ENCODE results near the gene SART1.
"Not testable (repeated sequence)": the region's sequence is repeated elsewhere in the genome, so short reads cannot be mapped to it uniquely, and the experiment has no call there.

Gene SART1

DNA sequence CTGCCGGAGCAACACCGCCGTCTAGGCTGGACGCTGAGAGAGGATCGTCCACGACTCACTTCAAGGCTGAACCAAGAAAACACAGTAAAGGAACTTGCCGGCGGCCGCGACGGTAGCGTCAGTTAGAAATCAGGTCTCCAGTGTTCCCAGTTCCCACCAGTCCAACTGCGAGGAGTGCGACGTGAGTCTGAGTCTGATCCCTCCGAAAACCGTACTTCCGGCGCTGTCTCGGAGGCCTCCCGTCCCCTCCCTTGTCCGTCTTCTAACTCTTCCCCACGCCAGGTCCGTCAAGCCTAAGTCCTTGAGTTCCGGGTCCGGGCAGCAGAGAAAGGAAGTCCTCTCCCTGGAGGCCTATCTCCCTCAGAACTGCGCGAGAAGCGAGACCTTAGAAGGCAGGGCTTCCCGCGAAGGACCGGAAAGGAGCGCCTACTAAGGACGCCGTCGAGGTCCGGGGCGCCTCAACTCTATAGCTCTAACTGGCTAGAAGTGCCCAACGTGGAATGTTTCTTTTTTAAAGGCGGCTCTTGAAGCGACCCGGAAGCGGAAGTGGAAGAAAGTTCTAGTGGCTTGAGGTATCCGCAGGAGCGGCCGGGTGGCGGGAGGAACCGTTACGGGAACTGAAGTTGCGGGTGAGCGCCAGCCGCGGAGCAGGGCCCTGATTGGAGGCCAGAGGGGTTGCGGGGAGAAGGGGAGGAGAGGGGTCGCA, 40.6 kb downstream of the SART1 start, which contains the start of the genes BANF1 and EIF1AD:
BANF1 (plus strand) TSS at position 562 of the 706 bp plus-strand sequence. CDS start 748 bp downstream, outside the sequence.
EIF1AD (minus strand) TSS at position 216 of the 706 bp plus-strand sequence. CDS start 1,768 bp downstream, outside the sequence.
- DNase-seq, result peak; percentile 97

DNA sequence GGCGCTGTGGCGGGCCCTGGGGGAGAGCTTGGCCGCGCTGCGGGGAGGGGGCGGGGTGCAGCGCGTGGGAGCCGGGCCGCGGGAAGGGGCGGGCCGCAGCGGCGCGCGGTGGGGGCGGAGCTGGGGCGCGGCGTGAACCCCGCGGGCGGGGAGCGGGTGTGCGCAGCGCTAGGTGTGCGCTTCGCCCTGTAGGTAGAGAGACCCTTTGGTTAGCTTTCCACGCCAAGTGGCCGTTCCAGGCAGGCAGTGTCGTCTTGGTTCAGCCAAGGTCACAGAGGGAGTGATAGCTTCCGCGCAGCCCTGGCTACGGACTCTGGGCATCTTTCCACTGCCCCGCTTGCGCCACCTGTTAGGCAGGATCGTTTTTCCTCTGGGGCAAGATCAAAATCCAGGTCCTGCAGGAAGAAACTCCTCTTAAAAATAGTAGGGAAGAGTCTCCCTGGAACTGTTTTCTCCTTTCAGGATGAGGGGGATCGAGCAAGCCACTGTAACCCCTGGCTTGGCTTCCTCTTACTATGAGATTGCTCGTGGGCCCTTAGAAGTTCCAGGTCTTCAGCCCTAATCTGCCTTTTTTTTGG, 41.2 kb downstream of the SART1 start:
- no peak for DNase-seq

DNA sequence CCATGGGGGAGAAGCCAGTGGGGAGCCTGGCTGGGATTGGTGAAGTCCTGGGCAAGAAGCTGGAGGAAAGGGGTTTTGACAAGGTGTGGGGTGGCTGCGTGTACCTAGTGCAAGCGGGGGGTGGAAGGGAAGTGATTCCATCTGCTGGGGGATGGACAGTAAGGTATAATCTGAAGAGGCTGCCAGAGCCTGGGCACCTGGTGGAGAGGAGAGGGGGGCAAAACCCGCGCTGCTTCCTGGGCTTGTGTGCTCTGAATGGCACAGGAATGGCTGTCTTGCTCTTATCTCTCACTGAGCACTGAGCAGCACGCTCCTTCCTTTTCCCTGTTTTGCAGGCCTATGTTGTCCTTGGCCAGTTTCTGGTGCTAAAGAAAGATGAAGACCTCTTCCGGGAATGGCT, 41.8 kb downstream of the SART1 start:
- no peak for DNase-seq

DNA sequence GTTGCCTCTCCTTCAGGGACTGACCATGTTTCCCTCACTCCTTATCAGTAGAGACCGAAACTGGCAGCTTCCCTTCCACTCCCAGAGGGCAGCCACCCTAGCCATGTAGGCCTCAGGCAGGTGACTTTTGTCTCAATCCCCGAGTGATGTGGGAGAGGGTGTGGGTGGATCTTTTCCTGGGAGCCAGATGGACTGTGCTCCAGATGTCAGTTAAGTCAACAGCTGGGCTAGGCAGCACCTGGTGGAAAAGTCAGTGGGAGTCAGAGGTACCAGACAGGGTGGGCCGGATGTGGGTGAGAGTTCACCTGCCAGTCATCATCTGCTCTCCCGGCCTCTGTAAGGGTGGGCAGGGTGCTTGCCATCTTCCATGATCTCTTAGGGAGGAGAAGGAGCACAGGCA, 42.7 kb downstream of the SART1 start:
- no peak for DNase-seq

DNA sequence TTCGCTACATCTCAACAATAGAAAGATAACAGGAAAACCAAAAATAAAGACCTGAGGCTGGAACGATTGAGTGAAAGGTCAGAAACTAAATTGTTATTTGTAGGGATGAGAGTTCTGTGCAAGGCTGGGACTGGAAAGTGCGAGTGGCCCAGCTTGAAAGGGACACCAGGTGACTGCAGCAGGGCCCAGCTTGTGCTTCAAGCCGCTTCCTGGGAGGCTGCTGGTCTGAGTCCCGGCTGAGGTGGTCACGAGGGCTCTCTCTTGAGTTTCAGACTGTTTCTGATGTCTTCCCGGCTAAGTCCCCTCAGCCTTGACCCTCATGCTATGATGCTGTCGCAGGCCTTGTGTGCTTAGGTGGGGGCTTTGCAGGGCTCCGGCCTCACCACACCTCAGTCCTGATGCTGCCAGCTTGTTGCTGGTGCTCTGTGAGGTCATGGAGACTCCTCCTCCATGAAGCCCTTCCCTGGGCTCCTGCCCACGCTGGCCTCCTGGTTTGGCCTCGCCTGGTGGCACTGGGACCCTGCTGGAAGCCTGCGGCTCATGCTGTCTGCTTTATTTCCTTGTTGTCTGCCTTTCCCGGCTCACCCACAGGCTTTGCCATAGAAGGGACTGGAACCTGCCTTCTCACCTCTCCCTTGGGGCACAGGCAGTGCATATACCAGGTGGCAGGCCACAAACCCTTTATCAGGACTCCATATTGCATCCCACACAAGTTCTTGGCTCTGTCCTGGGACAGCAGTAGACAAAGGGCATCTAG, 44.8 kb downstream of the SART1 start:
- DNase-seq, result no peak

DNA sequence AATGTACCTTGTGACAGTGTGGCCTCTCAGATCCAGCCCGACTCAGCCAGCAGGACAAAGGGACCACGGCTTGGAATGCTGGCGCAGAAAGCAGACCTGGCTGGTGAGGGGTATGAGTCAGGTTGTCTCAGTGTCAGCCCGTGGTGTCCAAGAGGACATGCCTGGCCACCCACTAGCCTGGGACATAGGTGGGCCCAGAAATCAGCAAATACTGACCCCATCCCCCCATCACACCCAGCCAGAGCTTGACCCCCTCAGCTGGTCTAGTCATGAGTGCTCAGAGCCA, 45.3 kb downstream of the SART1 start:
- DNase-seq, result no peak

DNA sequence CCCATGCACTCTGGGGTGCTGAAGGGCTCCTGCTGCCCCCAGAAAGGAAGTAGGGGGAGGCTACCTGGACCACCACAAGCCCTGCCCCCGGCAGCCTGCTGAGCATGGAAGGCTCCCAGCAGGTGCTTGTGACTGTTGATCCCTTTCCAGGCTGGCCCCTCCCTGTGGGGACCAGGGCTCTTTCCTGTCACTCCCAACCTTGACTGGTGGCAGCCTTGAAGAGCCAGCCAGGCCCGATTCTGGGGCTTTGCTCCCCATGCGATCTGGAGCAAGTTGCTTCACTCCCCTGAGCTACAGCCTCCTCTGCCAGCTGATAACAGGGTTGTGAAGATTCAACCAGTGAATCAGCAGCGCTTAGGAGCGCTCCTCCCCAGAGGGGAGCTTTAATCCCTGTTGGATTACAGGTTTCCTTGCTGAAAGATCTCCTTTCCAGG, 45.7 kb downstream of the SART1 start:
- DNase-seq, result no peak

DNA sequence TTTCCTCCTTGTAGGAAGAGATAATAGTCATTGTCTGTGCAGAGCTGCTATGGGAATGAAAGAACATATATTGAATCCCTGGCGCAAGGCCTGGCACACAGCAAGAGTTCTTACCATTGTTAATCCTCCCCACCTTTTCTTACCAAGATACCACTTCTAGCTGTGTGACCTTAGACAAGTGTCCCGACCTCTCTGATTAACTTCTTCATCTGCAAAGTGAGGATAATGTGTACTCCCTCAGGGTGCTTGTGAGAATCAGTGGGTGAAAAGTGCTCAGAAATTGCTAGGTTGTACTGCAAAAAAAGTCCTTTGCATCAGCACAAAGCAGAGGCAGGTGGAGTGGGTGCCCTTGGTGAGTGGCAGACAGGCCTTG, 46.5 kb downstream of the SART1 start:
- DNase-seq, result no peak

DNA sequence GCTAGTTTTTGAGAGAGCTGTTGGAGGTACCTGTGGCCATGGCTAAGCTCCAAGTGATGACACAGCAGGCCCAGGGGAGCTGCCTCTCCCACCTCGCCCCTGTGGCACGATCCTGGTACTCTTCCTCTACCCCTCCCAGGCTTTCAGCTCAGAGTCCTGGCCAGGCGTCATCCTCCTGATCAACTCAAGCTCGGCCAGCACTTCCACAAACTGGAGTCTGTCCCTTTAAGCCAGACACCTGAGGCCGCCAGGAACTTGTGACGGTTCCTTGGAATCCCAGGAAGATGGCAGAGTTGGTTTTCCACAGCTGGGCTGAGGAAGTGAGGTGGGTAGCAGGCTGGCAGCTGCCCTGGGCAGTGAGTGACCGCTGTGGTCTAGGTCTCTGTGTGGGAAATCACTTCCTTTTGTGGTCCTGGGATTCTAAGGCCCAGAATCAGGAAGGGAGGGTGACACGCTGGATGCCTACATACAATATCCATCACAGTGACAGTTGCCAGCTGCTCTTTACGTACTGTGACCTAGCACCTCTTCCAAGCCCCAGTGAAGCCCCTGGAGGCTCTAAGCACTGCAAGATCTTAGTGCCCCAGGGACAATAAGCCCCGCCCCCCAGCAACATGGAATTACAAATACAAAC, 47.1 kb downstream of the SART1 start:
- DNase-seq, result no peak

DNA sequence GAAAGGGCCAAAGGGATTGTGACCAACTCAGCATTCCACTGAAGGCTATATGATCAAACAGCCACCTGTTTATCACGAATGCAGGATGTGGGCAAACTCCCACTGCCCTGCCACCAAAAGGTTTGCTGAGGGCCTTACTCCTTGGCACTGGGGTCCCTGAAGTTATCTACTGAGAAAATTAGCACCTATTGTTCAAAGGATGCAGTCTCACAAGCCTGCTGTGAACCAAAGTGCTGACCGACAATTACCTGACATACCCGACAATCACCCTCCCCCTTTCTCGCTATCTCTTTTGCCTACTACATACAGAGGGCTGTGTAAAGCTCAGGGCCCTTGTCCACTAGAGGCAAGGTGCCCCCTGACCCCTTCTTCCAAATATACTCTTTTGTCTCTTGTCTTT, 48.5 kb downstream of the SART1 start:
- not testable (repeated sequence) for DNase-seq

DNA sequence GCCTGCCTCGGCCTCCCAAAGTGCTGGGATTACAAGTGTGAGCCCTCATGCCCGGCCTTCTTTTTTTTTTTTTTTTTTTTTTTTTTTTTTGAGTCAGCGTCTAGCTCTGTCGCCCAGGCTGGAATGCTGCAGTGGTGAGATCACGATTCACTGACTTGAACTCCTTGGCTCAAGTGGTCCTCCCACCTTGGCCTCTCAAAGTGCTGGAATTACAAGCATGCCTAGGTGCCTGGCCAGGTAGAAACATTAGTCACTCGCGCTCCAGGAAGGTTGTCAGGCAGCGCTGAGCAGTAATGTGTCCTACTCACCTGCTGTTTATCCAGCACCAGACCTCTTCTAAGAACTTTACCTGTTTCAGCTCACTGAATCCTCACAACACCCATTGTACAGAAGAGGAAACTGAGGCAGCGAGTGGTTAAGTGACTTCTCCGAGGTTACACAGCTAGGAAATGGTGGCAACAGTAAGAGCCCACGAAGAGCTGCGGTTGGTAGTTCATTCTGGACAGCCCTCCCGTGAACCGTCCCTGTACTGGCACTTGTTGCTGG, 49.8 kb downstream of the SART1 start:
- DNase-seq, result no peak

DNA sequence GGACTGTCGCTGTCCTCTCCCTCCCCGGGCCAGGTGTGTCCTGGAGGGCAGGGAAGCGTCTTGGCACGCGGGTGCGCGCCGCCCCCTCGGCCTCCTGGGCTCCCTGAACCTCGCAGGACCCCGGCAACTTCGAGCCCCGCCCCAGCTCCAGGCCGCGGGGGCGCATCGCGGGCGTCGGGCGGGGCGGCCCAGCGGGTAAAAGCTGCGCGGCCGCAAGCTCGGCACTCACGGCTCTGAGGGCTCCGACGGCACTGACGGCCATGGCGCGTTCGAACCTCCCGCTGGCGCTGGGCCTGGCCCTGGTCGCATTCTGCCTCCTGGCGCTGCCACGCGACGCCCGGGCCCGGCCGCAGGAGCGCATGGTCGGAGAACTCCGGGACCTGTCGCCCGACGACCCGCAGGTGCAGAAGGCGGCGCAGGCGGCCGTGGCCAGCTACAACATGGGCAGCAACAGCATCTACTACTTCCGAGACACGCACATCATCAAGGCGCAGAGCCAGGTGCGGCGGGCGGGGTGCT, 50.3 kb downstream of the SART1 start, which contains the start of gene CST6:
CST6 (plus strand) TSS at position 224 of the 519 bp plus-strand sequence; CDS start at position 261, 37 bp downstream.
- DNase-seq, result no peak

DNA sequence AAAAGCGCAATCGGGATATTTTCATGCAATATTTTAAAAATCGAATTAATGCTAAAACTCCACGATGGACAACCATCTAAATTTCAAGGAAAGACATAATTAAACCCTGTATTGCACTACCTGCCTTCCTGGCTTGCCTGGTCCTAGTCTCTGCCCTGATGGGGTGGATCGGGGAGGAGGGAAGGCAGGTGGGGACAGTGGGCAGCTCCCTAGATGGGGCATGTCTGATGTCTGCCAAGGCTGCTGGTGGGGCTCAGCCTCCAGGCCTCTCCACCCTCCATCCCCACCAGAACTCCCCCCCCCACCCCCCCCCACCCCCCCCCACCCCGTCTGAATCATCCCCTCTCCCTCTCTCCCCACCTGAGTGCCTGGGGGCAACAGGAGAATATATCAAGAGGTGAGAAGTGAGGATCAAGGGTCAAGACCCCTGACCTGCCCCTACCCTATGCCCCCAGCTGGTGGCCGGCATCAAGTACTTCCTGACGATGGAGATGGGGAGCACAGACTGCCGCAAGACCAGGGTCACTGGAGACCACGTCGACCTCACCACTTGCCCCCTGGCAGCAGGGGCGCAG, 50.9 kb downstream of the SART1 start:
- DNase-seq, result no peak

DNA sequence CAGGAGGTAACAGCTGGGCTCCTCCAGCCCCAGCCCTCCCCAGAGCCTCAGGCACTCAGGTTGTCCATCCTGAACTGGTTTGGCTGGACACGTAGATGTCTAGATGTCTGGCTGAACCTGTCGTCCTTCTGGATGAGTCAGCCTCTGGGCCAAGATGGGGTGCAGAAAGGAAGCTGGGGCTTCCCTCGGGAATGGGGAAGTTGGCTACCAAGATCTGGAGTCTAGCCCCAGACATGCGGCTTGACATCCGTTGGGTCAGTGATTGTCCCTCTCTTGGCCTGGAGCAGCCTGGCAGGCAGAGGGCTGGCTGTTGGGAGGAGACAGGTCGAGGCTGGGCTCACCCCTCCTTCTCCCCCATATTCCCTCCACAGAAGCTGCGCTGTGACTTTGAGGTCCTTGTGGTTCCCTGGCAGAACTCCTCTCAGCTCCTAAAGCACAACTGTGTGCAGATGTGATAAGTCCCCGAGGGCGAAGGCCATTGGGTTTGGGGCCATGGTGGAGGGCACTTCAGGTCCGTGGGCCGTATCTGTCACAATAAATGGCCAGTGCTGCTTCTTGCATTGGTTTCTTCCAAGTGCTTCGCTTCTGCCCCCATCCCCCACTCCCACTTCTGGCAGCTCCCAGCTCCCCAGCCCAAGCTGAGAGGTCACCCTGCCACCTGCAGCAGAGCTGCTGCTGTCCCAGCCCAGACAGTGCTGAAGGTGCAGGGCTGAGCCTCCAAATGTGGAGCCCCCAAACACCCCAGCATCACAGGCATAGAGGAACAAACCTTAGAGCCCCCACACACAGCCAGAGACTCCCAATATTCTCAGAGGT, 51.6 kb downstream of the SART1 start:
- DNase-seq, result peak; percentile 65

DNA sequence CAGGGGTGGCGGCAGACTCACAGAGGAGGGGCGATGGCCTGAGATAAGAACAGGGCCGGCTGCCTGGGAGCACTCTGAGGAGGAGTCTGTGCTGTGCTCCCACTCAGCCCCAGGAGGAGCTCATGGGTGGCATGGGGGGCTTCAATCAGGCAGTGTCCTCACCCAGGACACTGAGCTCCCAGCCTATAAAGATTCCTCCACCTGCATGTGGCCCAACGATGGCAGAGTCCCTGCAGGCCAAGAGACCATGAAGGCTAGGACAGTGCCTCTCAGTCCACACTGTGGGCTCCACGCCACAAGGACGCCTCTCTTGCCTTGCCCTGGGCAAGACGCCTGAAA, 52.2 kb downstream of the SART1 start:
- DNase-seq, result no peak

DNA sequence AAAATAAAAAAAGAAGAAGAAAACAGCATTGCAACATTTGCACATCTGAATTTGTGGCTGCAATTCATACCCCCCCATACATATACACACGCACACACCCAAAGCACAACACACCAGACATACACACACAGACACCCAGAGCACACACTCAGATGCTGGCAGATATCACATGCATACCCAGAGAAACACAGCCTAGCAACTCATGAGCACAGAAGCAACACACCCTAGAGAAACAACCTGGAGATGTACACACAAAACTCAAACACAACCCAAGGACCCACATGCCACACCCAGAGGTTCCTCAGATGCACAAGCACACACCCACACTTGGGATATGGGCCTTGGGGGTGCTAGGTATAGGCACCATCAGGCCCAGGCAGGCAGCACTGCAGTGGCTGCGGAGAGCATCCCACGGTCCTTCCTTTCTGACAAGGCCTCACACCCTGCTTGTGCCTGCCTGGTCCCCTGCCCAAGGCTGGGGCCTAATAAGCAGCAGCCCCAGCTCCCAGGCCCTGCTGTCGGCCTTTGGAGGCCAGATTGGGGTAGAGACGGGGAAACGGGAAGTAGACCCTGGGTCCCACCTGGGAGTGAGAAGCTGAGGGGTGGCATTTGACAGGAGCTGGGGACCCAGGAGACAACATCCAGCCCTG, 53.4 kb downstream of the SART1 start:
- DNase-seq, result no peak

DNA sequence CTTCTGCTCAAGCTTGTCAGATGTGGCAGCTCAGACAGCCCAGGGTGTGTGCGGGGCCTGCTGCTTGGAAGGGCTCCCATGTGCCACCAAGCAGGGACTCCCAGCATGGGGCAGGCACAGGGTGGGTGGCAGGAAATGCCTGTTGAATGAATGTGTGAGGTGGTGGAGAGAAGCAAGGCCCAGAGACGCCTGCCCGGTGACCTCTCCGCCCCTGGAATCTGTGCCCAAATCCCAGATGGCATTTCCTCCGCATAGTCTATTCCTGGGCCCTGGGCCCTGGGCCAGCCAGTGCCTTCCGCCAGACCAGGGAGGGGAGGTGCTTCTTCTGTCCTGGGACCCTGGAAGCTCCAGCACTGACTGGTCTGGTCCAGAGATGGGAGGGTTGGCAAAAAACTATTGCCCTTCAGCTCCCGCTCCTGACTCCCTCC, 53.9 kb downstream of the SART1 start:
- no peak for DNase-seq

DNA sequence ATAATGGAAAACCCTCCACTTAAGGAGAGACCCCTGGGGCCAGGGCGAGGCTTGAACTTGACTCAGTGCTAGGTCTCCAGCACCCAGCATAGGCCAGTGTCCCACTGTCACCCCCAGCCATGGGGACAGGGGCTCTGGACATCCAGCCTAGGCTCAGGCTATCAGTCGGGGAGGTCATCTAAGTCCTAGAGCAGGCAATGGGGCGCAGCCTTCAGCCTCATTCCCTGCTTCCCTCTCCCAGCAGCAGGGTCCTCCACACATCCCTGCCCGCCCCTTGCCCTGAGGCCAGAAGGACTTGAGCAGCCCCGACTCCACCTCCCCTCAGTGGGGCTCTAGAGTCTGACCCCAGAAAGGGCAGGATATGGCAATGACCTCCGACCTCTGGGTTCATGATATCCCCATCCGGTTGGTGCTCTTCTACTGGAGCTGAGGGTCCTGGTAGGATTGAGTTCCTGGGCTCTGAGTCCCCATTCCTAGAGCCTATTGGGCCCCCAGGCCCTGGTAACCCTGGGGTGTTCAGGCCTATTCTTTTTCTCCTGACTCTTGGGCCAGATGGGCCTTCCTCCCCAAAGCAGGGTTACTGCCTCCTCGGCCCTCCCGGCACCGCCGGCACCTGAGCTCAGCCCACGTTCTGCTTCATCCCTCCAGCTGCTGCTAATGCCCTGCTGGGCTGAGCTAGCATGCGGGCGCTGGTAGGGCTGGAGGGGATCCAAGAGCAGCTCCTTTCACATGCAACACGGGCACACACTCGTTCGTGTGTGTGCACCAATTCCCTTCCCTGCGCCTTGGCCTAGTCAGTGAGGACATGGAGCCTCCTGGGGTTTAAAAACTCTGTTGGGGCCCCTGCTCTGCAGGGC, 54.6 kb downstream of the SART1 start:
- DNase-seq, result no peak

DNA sequence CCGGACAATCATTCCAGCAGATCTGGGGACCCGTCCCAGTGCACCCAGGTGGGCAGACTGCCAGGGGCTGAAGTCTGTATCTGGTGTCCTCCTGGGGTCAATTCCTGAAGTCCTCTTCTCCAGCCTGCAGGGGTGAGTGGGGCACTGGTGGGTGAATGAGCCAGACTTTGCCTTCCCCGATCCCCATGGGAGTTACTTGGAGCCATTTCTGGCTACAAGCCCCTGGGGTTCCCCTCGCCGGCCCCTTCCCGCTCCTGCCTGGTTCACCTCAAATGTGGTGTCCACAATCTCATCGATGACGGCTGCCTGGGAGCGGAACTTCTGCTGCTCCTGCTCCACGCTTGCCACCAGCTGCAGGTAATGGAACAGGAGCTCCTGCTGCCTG, 55.3 kb downstream of the SART1 start:
- DNase-seq, result no peak

DNA sequence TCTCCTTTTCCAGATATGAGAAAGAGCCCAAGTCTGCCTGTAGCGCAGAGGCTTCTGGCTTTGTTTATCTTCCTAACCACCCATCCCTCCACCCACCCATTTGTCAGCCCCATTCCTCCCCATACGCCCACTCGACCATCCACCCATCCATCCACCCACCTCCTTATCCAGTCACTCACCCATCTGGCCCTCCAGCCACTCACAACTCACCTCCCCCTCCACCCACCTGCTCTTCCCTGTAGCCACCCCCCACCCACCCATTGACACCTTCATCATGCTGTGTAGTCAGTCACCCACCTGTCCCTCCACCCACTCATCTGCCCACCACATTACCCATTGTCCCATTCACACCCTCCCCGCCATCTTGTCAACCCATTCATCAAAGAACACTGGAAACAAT, 55.8 kb downstream of the SART1 start:
- DNase-seq, result no peak
